ENCODE data around the gene GTPBP1. TPM values are rescaled to one million over a fixed set of nuclear protein-coding genes. Genes with fewer than 3 reads are reported as not detected.

GTPBP1 gene
- total RNA-seq, 8 experiments from 2014 or later: 28.8 to 88.7 (median 35.1) TPM

DNA sequence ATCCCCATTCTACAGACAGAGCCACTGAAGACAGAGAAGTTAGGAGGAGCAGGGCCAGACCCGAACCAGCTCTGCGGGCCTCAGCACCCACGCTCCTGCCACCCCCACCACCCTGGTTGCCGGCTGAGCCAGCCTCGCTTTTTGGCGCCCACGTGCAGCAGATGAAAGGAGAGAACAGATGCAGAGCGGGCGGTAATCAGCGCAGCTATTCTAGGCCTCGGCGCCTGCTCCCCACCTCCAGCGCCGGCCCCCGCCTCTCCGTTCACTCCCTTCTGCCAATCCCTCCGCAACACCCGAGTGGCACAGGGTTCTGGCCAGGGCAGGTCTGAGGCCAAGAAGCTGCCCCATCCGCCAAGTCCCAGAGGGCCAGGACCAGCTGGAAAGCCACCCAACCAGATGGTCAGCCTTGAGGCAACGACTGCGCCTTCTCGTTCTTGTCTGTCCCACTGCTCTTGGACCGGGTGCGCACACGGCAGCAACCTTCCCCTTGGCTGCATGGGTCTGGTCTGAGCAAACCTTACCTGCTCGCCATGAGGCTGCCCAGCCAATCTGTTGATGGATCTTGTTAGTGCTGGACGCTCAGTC lies 71.4 kb downstream of the GTPBP1 start:
- 70 to 96% (median 92%) methylated on average over 2 to 6 of the region's 27 CpGs; no CpG with 5 or more reads in 7 of the 10 experiments for WGBS, 10 experiments
- Histone ChIP-seq H3K4me1 (replicated peaks in 1 of 2) (peaks cover 1 to 3% of the 10 kb centered on the region in 2 donors), H3K27ac (no peak overlapping the region), H3K4me3 (no peak overlapping the region)
- in situ Hi-C loops (cut with MboI; ENCODE audit: low pct_unique_long_range_greater_than_20kb in 2 of 9, low sequenced_read_pairs in 9 of 9, unreplicated experiment in 9 of 9): no loop called here
- no peak for ATAC-seq (replicated peaks in 6 of 8)

DNA sequence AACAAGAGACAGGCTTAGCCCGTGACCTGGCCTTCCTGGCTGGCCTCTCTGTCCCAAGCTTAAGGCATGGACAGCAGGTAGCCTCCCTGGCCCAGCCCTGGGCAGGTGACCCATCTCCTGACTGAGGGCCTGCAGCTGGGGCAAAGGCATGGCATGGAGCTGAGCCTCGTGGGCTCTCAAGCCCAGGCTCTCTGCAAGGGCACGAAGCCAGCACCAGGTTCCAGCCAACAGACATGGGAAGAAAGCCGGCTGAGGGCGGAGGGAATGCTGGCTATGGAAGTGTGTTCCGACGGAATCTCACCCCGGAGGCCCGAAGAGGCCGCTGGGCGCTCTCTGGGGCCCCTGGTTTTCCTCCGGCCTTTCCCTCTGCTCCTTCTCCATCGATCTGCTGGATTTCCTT lies 75.3 kb downstream of the GTPBP1 start:
- WGBS, 10 experiments: 80 to 100% (median 93%) methylated on average over 1 to 10 of the region's 13 CpGs; no CpG with 5 or more reads in 7 of the 10 experiments
- H3K4me3 ChIP-seq: no peak overlapping the region
- H3K27ac ChIP-seq: no peak overlapping the region
- no peak for ATAC-seq (replicated peaks in 6 of 8)
- in situ Hi-C loops (cut with MboI; ENCODE audit: low pct_unique_long_range_greater_than_20kb in 2 of 9, low sequenced_read_pairs in 9 of 9, unreplicated experiment in 9 of 9): no loop called here
- peaks cover 11 to 13% of the 10 kb centered on the region in 2 donors for H3K4me1 ChIP-seq (replicated peaks in 1 of 2)

DNA sequence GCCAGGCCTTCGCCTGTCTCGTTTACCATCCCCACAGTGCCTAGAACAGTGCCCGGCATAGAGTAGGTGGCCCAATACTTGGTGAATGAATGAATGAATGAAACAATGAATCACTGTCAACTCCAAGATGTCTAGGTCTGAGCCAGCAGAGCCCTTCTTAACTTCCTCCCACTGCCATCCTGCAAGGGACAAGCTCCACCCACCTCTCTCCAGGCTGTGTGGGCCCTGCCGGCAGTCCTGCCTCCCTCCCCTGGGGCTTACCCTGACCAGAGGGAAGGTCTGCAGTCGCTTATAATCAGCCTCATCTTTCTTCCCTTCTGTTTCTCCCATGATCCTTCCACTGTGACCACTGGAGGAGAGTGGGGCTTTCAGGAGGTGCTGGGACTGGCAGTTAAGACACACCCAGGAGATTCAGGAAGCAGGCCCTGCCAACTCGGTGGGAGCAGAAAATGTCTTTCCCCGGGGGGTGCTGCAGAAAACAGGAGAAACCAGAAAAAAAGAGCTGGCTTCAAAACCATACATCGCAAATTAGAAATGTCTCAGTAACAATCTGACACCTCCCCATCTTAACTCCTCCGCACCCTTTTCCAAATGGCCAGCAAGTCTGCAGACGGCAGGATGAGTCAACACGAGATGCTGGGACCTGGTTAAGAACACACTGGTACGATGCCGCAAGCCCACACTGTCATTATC lies 76.8 kb downstream of the GTPBP1 start:
- H3K4me3 ChIP-seq: no peak overlapping the region
- peak overlapping the region; percentile 52 to 64 for H3K27ac ChIP-seq
- in situ Hi-C loops (cut with MboI; ENCODE audit: low pct_unique_long_range_greater_than_20kb in 2 of 9, low sequenced_read_pairs in 9 of 9, unreplicated experiment in 9 of 9): no loop called here
- WGBS, 10 experiments: 40 to 100% (median 76%) methylated on average over 1 to 7 of the region's 13 CpGs; no CpG with 5 or more reads in 1 of the 10 experiments
- ATAC-seq (replicated peaks in 6 of 8): peak in 7 of 8 experiments; percentile 76 to 91 (median 84)
- H3K4me1 ChIP-seq (replicated peaks in 1 of 2): peaks cover 11 to 13% of the 10 kb centered on the region in 2 donors

Other genes starting within 250 kb of the GTPBP1 start
- gene KDELR3, start 237.8 kb upstream of the GTPBP1 start, total RNA-seq: 10 to 100 TPM in 2 of 8 experiments, 1 to 10 TPM in 6; 2.4 to 34.6 (median 7.3) TPM
- gene DDX17, start 199.6 kb upstream of the GTPBP1 start, total RNA-seq: 100 to 1,000 TPM; 209 to 667 (median 286) TPM
- 1 to 10 TPM in 3 of 8 experiments, under 1 TPM in 5; 0.15 to 7.4 (median 0.67) TPM for gene DMC1, start 135.8 kb upstream of the GTPBP1 start, total RNA-seq
- 1 to 10 TPM in 7 of 8 experiments, under 1 TPM in 1; 0.66 to 7.8 (median 5.8) TPM for gene FAM227A, start 49.6 kb upstream of the GTPBP1 start, total RNA-seq
- gene CBY1, start 49.3 kb upstream of the GTPBP1 start, total RNA-seq: 10 to 100 TPM; 18.7 to 42.4 (median 26.4) TPM
- gene TOMM22, start 24.0 kb upstream of the GTPBP1 start, total RNA-seq: 10 to 100 TPM; 42.2 to 84.3 (median 59.5) TPM
- gene JOSD1, start 5.0 kb upstream of the GTPBP1 start, total RNA-seq: 10 to 100 TPM; 25.8 to 56.7 (median 28.9) TPM
- gene SUN2, start 50.1 kb downstream of the GTPBP1 start, total RNA-seq: 10 to 100 TPM; 29.8 to 49.9 (median 38.0) TPM
- gene DNAL4, start 88.2 kb downstream of the GTPBP1 start, total RNA-seq: 10 to 100 TPM; 11.7 to 41.8 (median 23.5) TPM
- 10 to 100 TPM in 2 of 8 experiments, 1 to 10 TPM in 4, under 1 TPM in 2; 0.71 to 15.7 (median 6.1) TPM for gene NPTXR, start 138.1 kb downstream of the GTPBP1 start, total RNA-seq
- gene CBX6, start 166.3 kb downstream of the GTPBP1 start, total RNA-seq: 100 to 1,000 TPM in 1 of 8 experiments, 10 to 100 TPM in 7; 17.6 to 141 (median 36.6) TPM

Measured in motor neuron (in vitro differentiated cells).